IPS-11a (cell line): ENCODE results near the gene GNAO1.

Experiments
- H3K4me3 ChIP-seq: one replicate; pipeline ENCODE4 v1.5.1; 2013; ENCODE audit warnings: low read depth, low read length, control low read depth

GNAO1 gene

GRCh38 chr16:56306690-56307533, 115.6 kb downstream of the GNAO1 start:
- no peak overlapping the region for H3K4me3 ChIP-seq

- H3K4me3 ChIP-seq: no peak overlapping the region
These were observed 116.2 kb downstream of the GNAO1 start for GRCh38 chr16:56307534-56307873.

GRCh38 chr16:56309008-56309407, 117.7 kb downstream of the GNAO1 start:
- H3K4me3 ChIP-seq: no peak overlapping the region

- no peak overlapping the region for H3K4me3 ChIP-seq
These were observed 119.4 kb downstream of the GNAO1 start for GRCh38 chr16:56310690-56311089.

- H3K4me3 ChIP-seq: no peak overlapping the region
These were observed 120.1 kb downstream of the GNAO1 start for GRCh38 chr16:56311208-56312027.

- H3K4me3 ChIP-seq: no peak overlapping the region
These were observed 120.7 kb downstream of the GNAO1 start for GRCh38 chr16:56312028-56312300.

- H3K4me3 ChIP-seq: no peak overlapping the region
These were observed 121.3 kb downstream of the GNAO1 start for GRCh38 chr16:56312556-56312955.

GRCh38 chr16:56314244-56314850, 123.1 kb downstream of the GNAO1 start:
- H3K4me3 ChIP-seq: no peak overlapping the region

- no peak overlapping the region for H3K4me3 ChIP-seq
These were observed 124.7 kb downstream of the GNAO1 start for GRCh38 chr16:56315955-56316354.

GRCh38 chr16:56316545-56316944, 125.3 kb downstream of the GNAO1 start:
- H3K4me3 ChIP-seq: no peak overlapping the region

- H3K4me3 ChIP-seq: peak overlapping the region; percentile 8
These were observed 126.9 kb downstream of the GNAO1 start for GRCh38 chr16:56317998-56318826.

GRCh38 chr16:56318827-56319140, 127.5 kb downstream of the GNAO1 start:
- no peak overlapping the region for H3K4me3 ChIP-seq

- no peak overlapping the region for H3K4me3 ChIP-seq
These were observed 128.1 kb downstream of the GNAO1 start for GRCh38 chr16:56319376-56319775.

GRCh38 chr16:56320056-56320455, 128.8 kb downstream of the GNAO1 start:
- no peak overlapping the region for H3K4me3 ChIP-seq

GRCh38 chr16:56320811-56321558, 129.7 kb downstream of the GNAO1 start:
- H3K4me3 ChIP-seq: no peak overlapping the region

- no peak overlapping the region for H3K4me3 ChIP-seq
These were observed 130.3 kb downstream of the GNAO1 start for GRCh38 chr16:56321571-56321970.

GRCh38 chr16:56324406-56324805, 133.1 kb downstream of the GNAO1 start:
- no peak overlapping the region for H3K4me3 ChIP-seq

GRCh38 chr16:56325956-56326355, 134.7 kb downstream of the GNAO1 start:
- H3K4me3 ChIP-seq: no peak overlapping the region

- H3K4me3 ChIP-seq: no peak overlapping the region
These were observed 136.0 kb downstream of the GNAO1 start for GRCh38 chr16:56327071-56327928.

- H3K4me3 ChIP-seq: no peak overlapping the region
These were observed 136.6 kb downstream of the GNAO1 start for GRCh38 chr16:56327929-56328258.
